ENCODE results near the gene EVX2. TPM values are rescaled to one million over a fixed set of nuclear protein-coding genes. Genes with fewer than 3 reads are reported as not detected.

Gene EVX2
- total and polyA plus RNA-seq, 5 donors = not detected

- peaks cover 9% of the 10 kb centered on the region for H3K27me3 ChIP-seq (ENCODE audit: control insufficient read depth, insufficient read depth)
- ATAC-seq = no peak
- no peaks in the 10 kb centered on the region for H3K9me3 ChIP-seq (ENCODE audit: control insufficient read depth, low read length)
- H3K4me3 ChIP-seq (ENCODE audit: low read length) = peak overlapping the region; percentile 46
- WGBS = 5% methylated on average over 30 of the region's 30 CpGs
- DNase-seq = no peak
- intact Hi-C loops (cut with DNase I) = no loop called here
- peaks cover 2% of the 10 kb centered on the region for H3K4me1 ChIP-seq (ENCODE audit: control insufficient read depth, insufficient read depth, low read length)
- no peak overlapping the region for H3K27ac ChIP-seq (ENCODE audit: low read length)
Measured at GRCh38 chr2:176079285-176079830, 4.4 kb downstream of the EVX2 start.

DNA sequence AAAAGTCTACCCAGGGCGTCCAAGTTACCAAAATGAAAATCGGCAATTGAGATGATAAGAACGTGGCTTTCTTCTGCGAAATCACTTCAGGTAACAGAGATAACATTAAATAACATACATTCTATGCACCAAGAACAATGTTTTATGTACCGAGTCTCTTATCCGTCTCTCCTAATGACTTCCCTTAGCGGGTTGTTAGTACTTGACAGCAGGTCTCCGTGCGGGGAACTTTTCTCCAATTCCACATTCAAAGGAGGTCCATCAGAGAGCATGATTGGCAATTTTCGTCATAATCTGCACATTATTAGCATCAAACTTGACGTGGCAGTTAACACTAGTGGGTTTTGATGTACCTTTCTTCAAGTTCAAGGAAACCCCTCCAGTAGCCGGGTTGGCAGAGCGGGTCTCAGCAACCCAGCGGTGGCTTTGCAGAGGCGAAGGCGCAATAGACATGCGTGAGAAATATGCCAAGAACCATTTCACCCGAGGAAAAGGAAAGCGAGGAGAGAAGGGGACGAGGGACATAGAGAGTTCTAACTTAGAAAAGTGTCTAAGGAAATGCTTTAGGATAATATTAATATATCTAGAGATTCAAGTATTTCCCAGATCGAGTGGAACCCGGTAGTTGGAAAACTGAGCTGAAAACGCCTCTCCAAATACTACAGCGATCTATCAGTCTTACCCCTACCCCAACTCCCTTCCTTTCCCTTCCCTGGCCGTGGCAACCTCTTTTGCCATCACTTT is 5.0 kb downstream of the EVX2 start:
- H3K27me3 ChIP-seq (ENCODE audit: control insufficient read depth, insufficient read depth) = peaks cover 9% of the 10 kb centered on the region
- H3K9me3 ChIP-seq (ENCODE audit: control insufficient read depth, low read length) = no peaks in the 10 kb centered on the region
- ATAC-seq (no peak), DNase-seq (no peak)
- H3K4me1 ChIP-seq (ENCODE audit: control insufficient read depth, insufficient read depth, low read length) = peaks cover 2% of the 10 kb centered on the region
- WGBS = 5% methylated on average over 25 of the region's 25 CpGs
- H3K4me3 ChIP-seq (ENCODE audit: low read length) = no peak overlapping the region
- intact Hi-C loops (cut with DNase I) = no loop called here
- H3K27ac ChIP-seq (ENCODE audit: low read length) = no peak overlapping the region

DNA sequence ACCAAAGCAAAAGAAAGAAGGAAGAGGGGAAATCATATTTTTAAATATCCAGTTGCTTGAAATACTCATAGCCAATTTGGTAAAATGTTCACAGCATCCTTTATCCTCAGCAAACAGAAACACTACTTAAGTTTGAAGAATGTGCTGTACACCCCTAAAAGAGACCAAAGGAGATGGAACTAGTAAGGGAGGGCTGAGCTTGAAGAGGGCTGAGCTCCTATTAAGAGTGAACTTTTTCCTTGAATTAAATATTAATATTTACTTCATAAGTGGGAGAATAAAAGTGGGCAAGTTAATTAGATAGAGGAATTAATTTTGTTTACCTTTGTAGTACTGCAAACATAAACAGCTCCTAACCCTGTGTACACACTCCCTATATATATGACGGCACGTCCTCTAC is 7.0 kb downstream of the EVX2 start:
- no peak overlapping the region for H3K4me3 ChIP-seq (ENCODE audit: low read length)
- intact Hi-C loops (cut with DNase I) = no loop called here
- ATAC-seq = no peak
- peaks cover 9% of the 10 kb centered on the region for H3K27me3 ChIP-seq (ENCODE audit: control insufficient read depth, insufficient read depth)
- H3K27ac ChIP-seq (ENCODE audit: low read length) = no peak overlapping the region
- peaks cover 2% of the 10 kb centered on the region for H3K4me1 ChIP-seq (ENCODE audit: control insufficient read depth, insufficient read depth, low read length)
- H3K9me3 ChIP-seq (ENCODE audit: control insufficient read depth, low read length) = no peaks in the 10 kb centered on the region
- no peak for DNase-seq
- WGBS = 17% methylated on average over 2 of the region's 2 CpGs

DNA sequence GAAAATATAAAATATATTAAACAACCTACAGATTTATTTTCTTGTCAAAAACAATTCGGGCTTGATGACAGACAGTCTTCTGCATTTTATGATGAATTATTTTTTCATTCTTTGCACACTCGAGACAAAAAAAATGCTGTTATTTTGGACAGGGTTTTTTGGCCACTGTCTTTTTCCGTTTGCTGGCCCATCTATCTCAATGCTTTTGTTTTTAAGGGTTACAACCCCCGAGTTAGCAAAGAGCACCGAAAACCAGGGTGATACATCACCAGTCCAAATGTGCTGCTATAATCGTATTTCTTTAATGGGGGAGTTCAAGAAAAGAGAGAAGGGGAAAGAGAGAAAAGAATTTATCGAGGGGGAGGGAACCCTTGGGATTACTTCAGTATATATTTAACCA is 7.7 kb downstream of the EVX2 start:
- H3K4me1 ChIP-seq (ENCODE audit: control insufficient read depth, insufficient read depth, low read length) = peaks cover 2% of the 10 kb centered on the region
- H3K9me3 ChIP-seq (ENCODE audit: control insufficient read depth, low read length) = no peaks in the 10 kb centered on the region
- no peak for DNase-seq
- peaks cover 9% of the 10 kb centered on the region for H3K27me3 ChIP-seq (ENCODE audit: control insufficient read depth, insufficient read depth)
- 18% methylated on average over 7 of the region's 7 CpGs for WGBS
- H3K27ac ChIP-seq (ENCODE audit: low read length) = no peak overlapping the region
- ATAC-seq = no peak
- no peak overlapping the region for H3K4me3 ChIP-seq (ENCODE audit: low read length)
- intact Hi-C loops (cut with DNase I) = no loop called here

DNA sequence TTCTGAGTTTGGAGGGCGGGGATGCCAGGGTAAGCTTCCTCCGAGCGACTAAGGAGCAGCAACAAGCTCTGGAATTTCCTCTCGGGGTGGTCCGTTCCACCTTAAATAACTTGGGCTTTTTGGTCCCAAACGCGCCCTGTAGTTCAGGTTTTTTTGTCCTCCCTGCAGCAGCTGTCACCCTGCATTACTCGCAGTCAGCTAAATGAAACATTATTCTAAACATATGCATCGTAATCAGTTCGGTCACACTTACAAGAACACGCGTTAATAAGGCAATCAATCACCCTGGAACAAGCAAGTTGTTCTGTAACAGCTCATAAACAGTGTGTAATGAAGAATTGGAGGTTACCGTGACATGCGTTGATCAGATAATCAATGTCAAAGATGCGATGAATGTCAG is 8.3 kb downstream of the EVX2 start:
- no peak overlapping the region for H3K27ac ChIP-seq (ENCODE audit: low read length)
- no peak overlapping the region for H3K4me3 ChIP-seq (ENCODE audit: low read length)
- DNase-seq = no peak
- peaks cover 2% of the 10 kb centered on the region for H3K4me1 ChIP-seq (ENCODE audit: control insufficient read depth, insufficient read depth, low read length)
- WGBS = 7% methylated on average over 15 of the region's 15 CpGs
- no peak for ATAC-seq
- intact Hi-C loops (cut with DNase I) = no loop called here
- peaks cover 9% of the 10 kb centered on the region for H3K27me3 ChIP-seq (ENCODE audit: control insufficient read depth, insufficient read depth)
- no peaks in the 10 kb centered on the region for H3K9me3 ChIP-seq (ENCODE audit: control insufficient read depth, low read length)

GRCh38 chr2:176074919-176075425 is 8.8 kb downstream of the EVX2 start:
- WGBS = 26% methylated on average over 7 of the region's 7 CpGs
- Histone ChIP-seq H3K4me3 (ENCODE audit: low read length) (no peak overlapping the region), H3K9me3 (ENCODE audit: control insufficient read depth, low read length) (no peaks in the 10 kb centered on the region), H3K27me3 (ENCODE audit: control insufficient read depth, insufficient read depth) (peaks cover 9% of the 10 kb centered on the region), H3K4me1 (ENCODE audit: control insufficient read depth, insufficient read depth, low read length) (peaks cover 2% of the 10 kb centered on the region), H3K27ac (ENCODE audit: low read length) (no peak overlapping the region)
- ATAC-seq = no peak
- DNase-seq = no peak
- intact Hi-C loops (cut with DNase I) = no loop called here

DNA sequence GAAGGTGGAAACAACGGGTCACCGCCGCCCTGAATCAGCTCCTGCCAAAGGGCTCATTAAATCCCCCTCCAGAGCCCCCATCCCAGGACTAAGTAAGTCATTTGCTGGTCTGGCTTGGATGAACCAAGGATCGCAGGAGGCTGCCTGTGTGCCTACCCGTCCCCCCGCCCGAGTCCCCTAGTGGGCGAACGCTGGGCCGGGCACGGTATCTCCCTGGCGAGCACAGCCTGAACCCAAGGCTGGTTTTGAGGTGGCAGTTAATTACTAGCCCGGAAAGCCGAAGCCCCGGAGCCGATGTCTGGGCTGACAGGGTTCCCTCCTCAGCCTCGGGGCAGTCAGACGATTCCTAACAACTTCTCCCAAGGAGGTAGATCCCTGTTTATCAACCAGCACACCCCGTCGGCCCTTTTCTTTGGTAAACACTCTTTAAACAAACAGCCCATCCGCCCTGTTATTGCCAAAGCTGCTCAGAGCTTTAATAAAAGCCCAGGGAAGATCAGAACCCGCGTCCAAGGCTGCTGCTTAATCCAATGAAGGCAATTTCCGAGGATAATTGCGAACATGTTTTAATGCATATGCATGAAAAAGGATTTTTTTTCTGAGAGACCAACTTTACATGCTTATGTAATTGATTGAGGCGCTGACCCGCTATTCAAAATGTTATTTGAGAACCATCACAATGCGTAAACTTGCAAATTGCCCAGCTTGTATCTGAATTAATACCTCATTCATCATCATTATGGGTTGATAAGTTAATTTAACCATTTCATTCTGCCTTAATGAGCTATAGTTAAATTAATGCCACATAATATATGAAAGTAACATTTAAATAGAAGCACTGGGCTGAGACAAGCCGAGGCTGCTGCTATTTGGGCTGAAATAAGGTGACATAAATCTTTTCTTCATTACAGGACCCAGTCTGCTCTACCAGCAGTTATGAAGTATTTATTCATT is 10.5 kb downstream of the EVX2 start:
- 5% methylated on average over 29 of the region's 29 CpGs for WGBS
- ATAC-seq (no peak), DNase-seq (no peak)
- Histone ChIP-seq H3K4me1 (ENCODE audit: control insufficient read depth, insufficient read depth, low read length) (no peaks in the 10 kb centered on the region), H3K4me3 (ENCODE audit: low read length) (no peak overlapping the region), H3K27ac (ENCODE audit: low read length) (no peak overlapping the region), H3K9me3 (ENCODE audit: control insufficient read depth, low read length) (no peaks in the 10 kb centered on the region), H3K27me3 (ENCODE audit: control insufficient read depth, insufficient read depth) (peaks cover 9% of the 10 kb centered on the region)
- intact Hi-C loops (cut with DNase I) = no loop called here

GRCh38 chr2:176072292-176072669 is 11.5 kb downstream of the EVX2 start:
- H3K27me3 ChIP-seq (ENCODE audit: control insufficient read depth, insufficient read depth) = peaks cover 9% of the 10 kb centered on the region
- no peaks in the 10 kb centered on the region for H3K9me3 ChIP-seq (ENCODE audit: control insufficient read depth, low read length)
- 34% methylated on average over 5 of the region's 5 CpGs for WGBS
- intact Hi-C loops (cut with DNase I) = no loop called here
- ATAC-seq = no peak
- no peak overlapping the region for H3K4me3 ChIP-seq (ENCODE audit: low read length)
- DNase-seq = no peak
- no peak overlapping the region for H3K27ac ChIP-seq (ENCODE audit: low read length)
- H3K4me1 ChIP-seq (ENCODE audit: control insufficient read depth, insufficient read depth, low read length) = peaks cover 2% of the 10 kb centered on the region

DNA sequence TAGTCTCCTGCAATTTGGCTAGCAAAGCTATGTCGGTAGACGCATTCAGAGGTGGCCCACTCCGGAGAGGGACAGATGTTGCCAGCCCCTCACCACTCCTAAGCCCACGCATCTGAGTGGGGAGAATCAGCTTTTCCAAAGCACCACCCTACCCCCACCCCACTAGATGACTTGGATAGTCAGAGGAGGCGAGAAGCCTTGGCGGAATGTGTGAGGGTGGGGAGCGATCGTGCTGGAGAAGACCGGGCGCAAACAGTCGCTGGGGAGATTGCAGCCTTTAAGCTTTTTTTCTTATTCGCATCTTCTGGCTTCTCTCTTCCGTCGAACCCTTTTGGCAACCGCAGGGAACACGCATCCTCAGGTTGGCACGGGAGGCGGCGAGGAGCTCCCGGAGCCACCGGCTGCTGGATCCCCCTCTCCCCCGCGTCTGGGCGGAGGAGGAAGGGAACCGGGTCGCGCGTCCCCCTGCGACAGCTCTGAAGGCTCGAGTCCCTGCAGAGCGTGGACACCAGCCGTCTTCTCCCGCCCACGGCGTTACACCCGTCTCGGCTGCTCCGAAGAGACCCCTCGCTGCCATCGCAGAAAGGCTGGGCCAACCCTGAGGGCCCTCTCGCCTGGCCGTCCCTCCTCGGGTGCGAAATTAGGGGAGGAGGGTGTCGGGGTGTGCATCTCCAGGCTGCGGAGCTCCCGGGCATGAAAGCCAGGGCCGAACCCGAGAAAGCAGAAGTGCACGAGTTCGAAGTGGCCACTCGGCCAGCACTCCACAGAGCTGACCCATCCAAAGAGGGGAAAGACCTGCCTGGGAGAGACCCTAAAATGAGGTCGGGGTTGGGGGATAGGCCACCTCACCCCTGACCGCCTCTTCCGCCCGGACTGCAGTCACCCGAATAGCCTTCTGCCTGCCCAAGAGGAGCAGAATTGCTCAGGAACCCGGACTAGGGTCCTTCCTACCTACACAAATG is 12.2 kb downstream of the EVX2 start:
- WGBS = 11% methylated on average over 58 of the region's 58 CpGs
- intact Hi-C loops (cut with DNase I) = no loop called here
- Histone ChIP-seq H3K27me3 (ENCODE audit: control insufficient read depth, insufficient read depth) (peaks cover 4% of the 10 kb centered on the region), H3K27ac (ENCODE audit: low read length) (no peak overlapping the region), H3K4me1 (ENCODE audit: control insufficient read depth, insufficient read depth, low read length) (peaks cover 2% of the 10 kb centered on the region), H3K4me3 (ENCODE audit: low read length) (no peak overlapping the region), H3K9me3 (ENCODE audit: control insufficient read depth, low read length) (no peaks in the 10 kb centered on the region)
- no peak for DNase-seq
- ATAC-seq = no peak

GRCh38 chr2:176068419-176068832 is 15.3 kb downstream of the EVX2 start:
- WGBS = 5% methylated on average over 30 of the region's 30 CpGs

More at GRCh38 chr2:176068419-176068832, 15.3 kb downstream of the EVX2 start:
- Histone ChIP-seq H3K4me1 (ENCODE audit: control insufficient read depth, insufficient read depth, low read length) (peaks cover 2% of the 10 kb centered on the region), H3K9me3 (ENCODE audit: control insufficient read depth, low read length) (no peaks in the 10 kb centered on the region), H3K4me3 (ENCODE audit: low read length) (peak overlapping the region; percentile 43), H3K27ac (ENCODE audit: low read length) (no peak overlapping the region), H3K27me3 (ENCODE audit: control insufficient read depth, insufficient read depth) (no peaks in the 10 kb centered on the region)
- ATAC-seq = no peak
- DNase-seq = no peak
- intact Hi-C loops (cut with DNase I) = no loop called here
